Keratinocyte (primary cell): Measurements from ENCODE around the gene NCF2.

ENCODE experiments used
- CTCF ChIP-seq, 3 experiments: IDR thresholded peaks in 1 of 3; conservative IDR thresholded peaks in 1 of 3; optimal IDR thresholded peaks in 1 of 3; 2 replicates in 2 of 3; 3 replicates in 1 of 3; pipeline versions ENCODE3 to v1.5.1; 2011; ENCODE audit warnings: low read length in 3 of 3, mild to moderate bottlenecking in 3 of 3, moderate library complexity in 2 of 3, control low read depth in 1 of 3, inconsistent platforms in 1 of 3; ENCODE audit not compliant: insufficient read depth in 2 of 3; ENCODE audit errors: extremely low read depth in 1 of 3
- EZH2 ChIP-seq: IDR thresholded peaks from one replicate; pipeline ENCODE4 v1.6.1; 2012; ENCODE audit warnings: inconsistent platforms, mild to moderate bottlenecking, low read length, moderate library complexity

- TF ChIP-seq CTCF (optimal IDR thresholded peaks at IDR 0.05 in 1 of 3, IDR thresholded peaks at IDR 0.05 in 1 of 3, conservative IDR thresholded peaks at IDR 0.05 in 1 of 3; ENCODE audit: extremely low read depth in 1 of 3, insufficient read depth in 2 of 3, low read length in 3 of 3) (no peak), EZH2 (no peak)
These were observed 83.7 kb downstream of the NCF2 start for GRCh38 chr1:183506561-183506960.
